Measurements from ENCODE around the gene TAF4. TPM values are rescaled to one million over a fixed set of nuclear protein-coding genes. Genes with fewer than 3 reads are reported as not detected.

TAF4 gene
- total and polyA plus RNA-seq, 2 of the 13 experiments (the other 11 are each of a cell fraction or from before 2014, with no cell fraction given), result 5.9 to 12.0 TPM

DNA sequence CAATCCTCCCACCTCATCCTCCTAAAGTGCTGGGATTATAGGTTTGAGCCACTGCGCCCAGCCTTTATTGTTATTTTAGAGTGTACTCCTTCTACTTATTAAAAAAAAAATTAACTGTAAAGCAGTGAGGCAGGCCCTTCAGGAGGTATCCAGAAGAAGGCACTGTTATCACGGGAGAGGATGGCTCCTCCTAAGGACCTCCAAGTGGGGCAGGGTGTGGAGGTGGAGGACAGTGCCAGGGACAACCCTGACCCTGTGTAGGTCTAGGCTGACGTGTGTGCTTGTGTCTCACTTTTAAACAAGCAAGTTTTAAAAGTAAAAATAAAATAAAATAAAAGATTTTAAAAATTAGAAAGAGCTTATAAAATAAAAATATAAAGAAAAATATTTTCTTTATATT lies 23.7 kb upstream of the TAF4 start:
- intact Hi-C loops (cut with micrococcal nuclease; ENCODE audit: unreplicated experiment) (no loop called here), in situ Hi-C loops (cut with HindIII; ENCODE audit: extremely low pct_ligation_motif_present, low pct_unique_long_range_greater_than_20kb) (no loop called here)
- FAIRE-seq (no peak), ATAC-seq (0 out of 3 replicates have a peak, but pooled peaks have one; percentile 20), DNase-seq (ENCODE audit: low spot score) (no peak)
- no peak overlapping the region for H3K4me3 ChIP-seq (replicated peaks in 1 of 3; ENCODE audit: insufficient read depth in 1 of 3, low read depth in 2 of 3, low read length in 3 of 3)
- no peaks in the 10 kb centered on the region for H3K36me3 ChIP-seq (replicated peaks in 1 of 2; ENCODE audit: control insufficient read depth in 1 of 2, insufficient read depth in 2 of 2, low read length in 2 of 2)
- TF ChIP-seq ZFYVE20 (CRISPR knock-in tag; IDR thresholded peaks at IDR 0.05; ENCODE audit: borderline replicate concordance, low read depth) (no peak), CEBPG (CRISPR knock-in tag; IDR thresholded peaks at IDR 0.05) (no peak), ZNF24 (IDR thresholded peaks at IDR 0.05) (no peak), STAG1 (CRISPR knock-in tag; IDR thresholded peaks at IDR 0.05) (peak; percentile 37)
- TF ChIP-seq, protein P1, sequence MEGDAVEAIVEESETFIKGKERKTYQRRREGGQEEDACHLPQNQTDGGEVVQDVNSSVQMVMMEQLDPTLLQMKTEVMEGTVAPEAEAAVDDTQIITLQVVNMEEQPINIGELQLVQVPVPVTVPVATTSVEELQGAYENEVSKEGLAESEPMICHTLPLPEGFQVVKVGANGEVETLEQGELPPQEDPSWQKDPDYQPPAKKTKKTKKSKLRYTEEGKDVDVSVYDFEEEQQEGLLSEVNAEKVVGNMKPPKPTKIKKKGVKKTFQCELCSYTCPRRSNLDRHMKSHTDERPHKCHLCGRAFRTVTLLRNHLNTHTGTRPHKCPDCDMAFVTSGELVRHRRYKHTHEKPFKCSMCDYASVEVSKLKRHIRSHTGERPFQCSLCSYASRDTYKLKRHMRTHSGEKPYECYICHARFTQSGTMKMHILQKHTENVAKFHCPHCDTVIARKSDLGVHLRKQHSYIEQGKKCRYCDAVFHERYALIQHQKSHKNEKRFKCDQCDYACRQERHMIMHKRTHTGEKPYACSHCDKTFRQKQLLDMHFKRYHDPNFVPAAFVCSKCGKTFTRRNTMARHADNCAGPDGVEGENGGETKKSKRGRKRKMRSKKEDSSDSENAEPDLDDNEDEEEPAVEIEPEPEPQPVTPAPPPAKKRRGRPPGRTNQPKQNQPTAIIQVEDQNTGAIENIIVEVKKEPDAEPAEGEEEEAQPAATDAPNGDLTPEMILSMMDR (CRISPR knock-in tag; IDR thresholded peaks at IDR 0.05), result peak; percentile 36
- no peak overlapping the region for H3K4me2 ChIP-seq (ENCODE audit: low read depth, low read length)
- no peaks in the 10 kb centered on the region for H3K79me2 ChIP-seq (ENCODE audit: insufficient read depth, low read length)
- H3K27ac ChIP-seq (ENCODE audit: extremely low read length, insufficient read depth, low read length), result no peak overlapping the region
- CTCF ChIA-PET (ENCODE audit: low intra/inter-chr PET ratio, low total read pairs), result no interaction called here
- no TSS peak for BruUV-seq (replicated peaks)
- no peak overlapping the region for H2AFZ ChIP-seq (ENCODE audit: low read length)
- 30% methylated on average over 3 of the region's 3 CpGs for WGBS (ENCODE audit: low lambda C conversion rate)
- peaks cover 10 to 48% of the 10 kb centered on the region in 2 experiments; a peak in 4 of 5 replicates for H3K27me3 ChIP-seq (ENCODE audit: control insufficient read depth in 1 of 2, insufficient read depth in 2 of 2, low read length in 2 of 2)
- peaks cover 6% of the 10 kb centered on the region for H3K4me1 ChIP-seq (ENCODE audit: insufficient read depth, low read length)
- no peak overlapping the region for H3K9ac ChIP-seq (ENCODE audit: insufficient read depth, low read depth, low read length)
- POLR2A ChIA-PET, result interaction anchor here (1.7 to 3.9 kb wide), 3 partner anchors 22 to 32 kb away, joined by 5 to 36 read pairs (median 7); partner anchors contain the start of gene TAF4
- H3K9me3 ChIP-seq (ENCODE audit: low read length), result no peaks in the 10 kb centered on the region
- H4K20me1 ChIP-seq (ENCODE audit: insufficient read depth, low read length), result no peaks in the 10 kb centered on the region

Measured in HepG2 (cell line).